KMS-11 (cell line): ENCODE data around the gene HS6ST3.
A peak's percentile ranks its signal among the peaks of the same experiment; 100 is the strongest.

Experiments
- H2AFZ ChIP-seq: fragments of 200-600 bp; sonication (generic); 2 replicates; pipeline ENCODE4 v1.6.1; 2016; ENCODE audit warnings: antibody characterized with exemption, mixed run types, low read depth
- H3K27ac ChIP-seq: fragments of 200-600 bp; sonication (generic); 2 replicates; pipeline ENCODE4 v1.6.1; 2016; ENCODE audit warnings: mild to moderate bottlenecking, mixed run types
- H3K27me3 ChIP-seq: fragments of 200-600 bp; sonication (generic); 2 replicates; pipeline ENCODE4 v1.6.1; 2017; ENCODE audit warnings: mild to moderate bottlenecking, low read depth, mixed run types, moderate library complexity; ENCODE audit not compliant: insufficient read depth
- H3K36me3 ChIP-seq: fragments of 200-600 bp; sonication (generic); 2 replicates; pipeline ENCODE4 v1.6.1; 2017; ENCODE audit warnings: mild to moderate bottlenecking, mixed run types; ENCODE audit not compliant: insufficient read depth
- H3K4me1 ChIP-seq: fragments of 200-600 bp; sonication (generic); 2 replicates; pipeline ENCODE4 v1.6.1; 2016; ENCODE audit warnings: mild to moderate bottlenecking, low read depth, mixed run types; ENCODE audit not compliant: poor library complexity, severe bottlenecking
- H3K4me2 ChIP-seq: fragments of 200-600 bp; sonication (generic); 2 replicates; pipeline ENCODE4 v1.7.0; 2016; ENCODE audit warnings: mild to moderate bottlenecking, mixed run types
- H3K4me3 ChIP-seq: fragments of 200-600 bp; sonication (generic); IDR thresholded peaks from 2 replicates; pipeline ENCODE4 v1.6.1; 2017; ENCODE audit warnings: low read depth, low read length, mixed read lengths; ENCODE audit not compliant: insufficient read depth
- H3K79me2 ChIP-seq: fragments of 200-600 bp; sonication (generic); 2 replicates; pipeline ENCODE4 v1.6.1; 2016; ENCODE audit warnings: low read depth, mixed run types; ENCODE audit not compliant: insufficient read depth
- H3K9ac ChIP-seq: fragments of 200-600 bp; sonication (generic); 2 replicates; pipeline ENCODE4 v1.6.1; 2016; ENCODE audit warnings: mild to moderate bottlenecking, mixed run types
- H4K20me1 ChIP-seq: fragments of 200-600 bp; sonication (generic); 2 replicates; pipeline ENCODE4 v1.6.1; 2016; ENCODE audit warnings: mild to moderate bottlenecking, mixed run types; ENCODE audit not compliant: insufficient read depth
- TF ChIP-seq, protein P1 (sequence below): fragments of 200-600 bp; sonication (generic); conservative IDR thresholded peaks from 2 replicates; pipeline ENCODE4 v1.6.1; 2017; ENCODE audit warnings: low read depth, mild to moderate bottlenecking, antibody characterized with exemption, low read length, moderate library complexity, mixed read lengths

HS6ST3 gene

DNA sequence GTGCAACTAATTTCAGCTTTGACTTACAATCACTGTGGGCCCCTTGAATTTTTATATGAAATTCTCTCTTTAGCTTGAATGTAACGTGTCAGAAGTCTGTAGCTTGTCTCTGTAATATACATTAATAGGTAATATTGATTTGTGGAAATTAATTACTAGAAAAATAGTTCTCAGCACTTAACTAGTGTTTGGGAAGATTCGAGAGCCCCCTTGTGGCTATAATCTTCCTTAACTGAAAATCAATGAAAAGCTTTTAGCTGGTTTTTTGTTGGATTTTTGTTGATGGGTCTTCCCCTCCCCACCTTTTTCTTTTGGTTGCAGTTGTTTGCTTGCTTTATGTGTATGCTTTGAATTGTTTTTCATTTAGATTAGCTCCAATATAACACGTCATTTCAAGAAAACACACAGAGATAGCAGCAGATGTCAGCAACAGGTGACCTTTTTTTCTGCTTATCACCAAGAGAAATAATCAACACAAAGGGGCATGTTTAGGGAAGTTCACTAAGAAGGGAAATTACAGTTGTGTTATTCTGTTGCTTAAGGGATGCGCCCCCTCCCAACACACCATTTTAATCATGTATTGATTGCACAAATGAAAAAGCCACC is 727.5 kb downstream of the HS6ST3 start:
- Histone ChIP-seq H3K27ac (no peak overlapping the region), H4K20me1 (no peaks in the 10 kb centered on the region), H3K4me1 (no peaks in the 10 kb centered on the region), H3K4me2 (no peak overlapping the region), H3K36me3 (no peaks in the 10 kb centered on the region), H2AFZ (no peak overlapping the region), H3K9ac (no peak overlapping the region), H3K4me3 (no peak overlapping the region), H3K27me3 (no peaks in the 10 kb centered on the region), H3K79me2 (no peaks in the 10 kb centered on the region)
- TF ChIP-seq, protein P1, sequence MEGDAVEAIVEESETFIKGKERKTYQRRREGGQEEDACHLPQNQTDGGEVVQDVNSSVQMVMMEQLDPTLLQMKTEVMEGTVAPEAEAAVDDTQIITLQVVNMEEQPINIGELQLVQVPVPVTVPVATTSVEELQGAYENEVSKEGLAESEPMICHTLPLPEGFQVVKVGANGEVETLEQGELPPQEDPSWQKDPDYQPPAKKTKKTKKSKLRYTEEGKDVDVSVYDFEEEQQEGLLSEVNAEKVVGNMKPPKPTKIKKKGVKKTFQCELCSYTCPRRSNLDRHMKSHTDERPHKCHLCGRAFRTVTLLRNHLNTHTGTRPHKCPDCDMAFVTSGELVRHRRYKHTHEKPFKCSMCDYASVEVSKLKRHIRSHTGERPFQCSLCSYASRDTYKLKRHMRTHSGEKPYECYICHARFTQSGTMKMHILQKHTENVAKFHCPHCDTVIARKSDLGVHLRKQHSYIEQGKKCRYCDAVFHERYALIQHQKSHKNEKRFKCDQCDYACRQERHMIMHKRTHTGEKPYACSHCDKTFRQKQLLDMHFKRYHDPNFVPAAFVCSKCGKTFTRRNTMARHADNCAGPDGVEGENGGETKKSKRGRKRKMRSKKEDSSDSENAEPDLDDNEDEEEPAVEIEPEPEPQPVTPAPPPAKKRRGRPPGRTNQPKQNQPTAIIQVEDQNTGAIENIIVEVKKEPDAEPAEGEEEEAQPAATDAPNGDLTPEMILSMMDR = peak; percentile 64

DNA sequence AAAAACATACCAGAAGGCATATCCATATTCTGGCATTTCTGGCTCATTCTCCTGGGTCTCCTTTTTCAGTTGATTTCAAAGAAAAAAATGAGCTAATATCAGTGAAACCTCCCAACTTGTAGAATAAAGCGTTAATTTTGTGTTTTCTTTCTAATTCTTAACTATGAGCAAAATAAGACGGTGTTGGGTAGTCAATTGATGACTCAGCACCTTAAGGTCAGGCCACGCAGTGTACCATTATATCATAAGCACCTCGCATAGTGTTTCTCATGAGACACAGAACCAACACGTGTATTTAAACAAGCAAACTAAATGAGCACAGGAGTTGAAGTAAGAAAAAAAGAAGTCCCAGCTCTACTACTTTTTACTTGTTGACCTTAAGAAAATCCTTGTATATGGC is 729.5 kb downstream of the HS6ST3 start:
- H3K79me2 ChIP-seq = no peaks in the 10 kb centered on the region
- no peaks in the 10 kb centered on the region for H3K36me3 ChIP-seq
- no peaks in the 10 kb centered on the region for H3K4me1 ChIP-seq
- TF ChIP-seq, protein P1 = no peak
- H2AFZ ChIP-seq = no peak overlapping the region
- H3K9ac ChIP-seq = no peak overlapping the region
- no peaks in the 10 kb centered on the region for H3K27me3 ChIP-seq
- no peak overlapping the region for H3K4me3 ChIP-seq
- H4K20me1 ChIP-seq = no peaks in the 10 kb centered on the region
- H3K4me2 ChIP-seq = no peak overlapping the region
- H3K27ac ChIP-seq = no peak overlapping the region

DNA sequence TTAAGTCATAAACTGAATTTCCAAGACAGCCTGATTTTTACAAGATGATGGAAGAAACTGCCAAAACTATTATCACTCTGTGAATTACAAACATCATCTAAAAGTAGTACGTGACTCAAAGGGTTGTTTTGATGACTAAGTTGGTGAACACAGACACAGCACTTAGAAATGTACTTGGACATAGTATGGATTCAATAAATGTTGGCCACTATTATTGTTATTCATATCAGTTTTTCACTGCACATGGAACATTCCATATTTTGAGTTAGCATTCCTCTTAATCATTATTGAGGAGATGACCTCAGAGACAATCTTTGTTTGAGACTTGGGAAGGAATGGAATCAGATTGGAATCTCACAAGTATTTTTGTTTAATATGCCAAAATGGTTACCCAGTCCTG is 731.5 kb downstream of the HS6ST3 start:
- Histone ChIP-seq H3K79me2 (no peaks in the 10 kb centered on the region), H3K27ac (no peak overlapping the region), H3K27me3 (no peaks in the 10 kb centered on the region), H3K4me2 (no peak overlapping the region), H3K4me1 (no peaks in the 10 kb centered on the region), H3K9ac (no peak overlapping the region), H3K36me3 (no peaks in the 10 kb centered on the region), H3K4me3 (no peak overlapping the region), H2AFZ (no peak overlapping the region), H4K20me1 (no peaks in the 10 kb centered on the region)
- TF ChIP-seq, protein P1 = no peak

DNA sequence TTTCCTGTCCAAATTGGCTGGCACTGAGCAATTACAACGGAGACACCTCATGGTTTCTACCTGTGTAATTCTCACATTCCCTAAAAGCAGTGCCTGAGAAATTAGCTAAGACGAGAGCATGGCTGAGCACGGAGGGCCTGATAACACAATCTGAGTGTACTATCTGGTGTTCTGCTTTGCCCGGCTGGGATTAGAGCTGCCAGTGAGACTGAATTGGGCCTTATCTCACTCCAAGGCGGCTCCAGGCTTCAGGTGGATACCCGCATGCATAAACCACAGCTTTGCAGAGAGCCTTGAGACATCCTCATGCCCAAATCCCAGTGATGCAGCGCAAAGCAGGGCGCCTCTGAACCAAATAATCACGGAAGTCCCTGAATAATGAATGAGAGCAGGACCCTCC is 732.1 kb downstream of the HS6ST3 start:
- Histone ChIP-seq H4K20me1 (no peaks in the 10 kb centered on the region), H3K4me2 (no peak overlapping the region), H3K4me1 (no peaks in the 10 kb centered on the region), H3K4me3 (no peak overlapping the region), H3K79me2 (no peaks in the 10 kb centered on the region), H3K27ac (no peak overlapping the region), H3K27me3 (no peaks in the 10 kb centered on the region), H3K36me3 (no peaks in the 10 kb centered on the region), H3K9ac (no peak overlapping the region), H2AFZ (no peak overlapping the region)
- TF ChIP-seq, protein P1 = no peak
